NB4 (cell line): Measurements from ENCODE around the gene IMPACT.

Source experiments
- CTCF ChIP-seq: IDR thresholded peaks from one replicate; pipeline ENCODE4 v1.5.1; 2012; ENCODE audit warnings: low read depth, low read length
- MYC ChIP-seq: IDR thresholded peaks from 2 replicates; pipeline ENCODE4 v1.6.1; 2011; ENCODE audit warnings: low read depth, low read length
- POLR2A ChIP-seq: IDR thresholded peaks from 2 replicates; pipeline ENCODE4 v1.6.1; 2011; ENCODE audit warnings: mild to moderate bottlenecking; ENCODE audit not compliant: insufficient read length; ENCODE audit errors: extremely low read depth

DNA sequence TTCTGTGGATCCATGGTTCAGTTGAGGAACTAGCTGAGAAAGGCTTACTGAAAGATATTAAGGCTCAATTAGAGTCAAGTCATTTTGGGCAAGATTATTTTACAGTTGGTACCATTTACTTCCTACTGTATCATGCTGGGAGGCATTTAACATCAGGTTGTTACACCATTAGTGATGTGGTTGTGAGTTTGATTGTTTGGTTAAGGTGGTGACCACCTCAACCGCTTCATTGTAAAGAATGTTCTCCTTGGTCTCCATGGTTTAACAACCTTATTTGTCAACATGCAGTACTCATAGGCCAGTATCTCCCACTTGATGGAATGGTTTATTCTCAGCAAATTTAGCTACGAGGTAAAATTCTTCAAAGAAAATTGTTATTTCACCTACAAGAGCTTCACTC, 68.1 kb downstream of the IMPACT start:
- TF ChIP-seq POLR2A = no peak
- TF ChIP-seq CTCF = no peak
- TF ChIP-seq MYC = no peak
